Measurements from ENCODE around the gene DAB1.

Gene DAB1

DNA sequence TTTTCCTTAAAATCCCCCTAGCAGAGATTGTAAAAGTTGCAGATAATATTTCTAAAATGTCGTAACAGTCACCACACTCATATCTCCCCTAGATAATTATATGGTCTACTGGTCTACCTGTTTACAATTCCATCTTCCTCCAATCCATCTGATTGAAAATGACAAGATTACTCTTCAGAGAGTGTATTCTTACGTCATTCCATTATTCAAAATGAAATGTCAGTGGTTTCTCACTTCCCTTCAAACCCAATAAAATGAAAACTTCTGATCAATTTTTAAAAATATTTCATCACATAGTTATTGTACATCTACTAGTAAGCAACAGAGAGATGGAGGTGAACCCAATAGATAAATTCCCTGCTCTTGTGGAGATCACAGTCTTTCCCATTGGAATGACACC, 255.9 kb downstream of the DAB1 start:
- DNase-seq: no peak

DNA sequence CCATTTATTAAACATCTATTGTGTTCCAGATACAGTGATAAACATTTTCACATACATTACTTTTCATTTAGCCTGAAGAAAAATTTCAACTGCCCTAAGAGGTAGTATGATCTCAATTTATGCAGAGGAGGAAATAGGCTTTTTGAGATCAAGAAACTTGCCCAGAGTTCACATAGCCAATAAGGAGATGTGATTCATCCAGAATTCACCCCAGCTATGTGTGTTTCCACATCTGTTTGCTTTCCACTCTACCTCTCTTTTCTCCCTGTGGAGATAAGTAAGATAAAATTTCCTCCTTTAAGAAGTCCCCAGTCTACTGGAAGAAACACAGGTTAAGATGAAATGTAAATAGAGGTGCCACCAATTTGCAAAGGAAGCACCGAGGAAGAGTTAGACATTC, 258.3 kb downstream of the DAB1 start:
- DNase-seq: no peak

DNA sequence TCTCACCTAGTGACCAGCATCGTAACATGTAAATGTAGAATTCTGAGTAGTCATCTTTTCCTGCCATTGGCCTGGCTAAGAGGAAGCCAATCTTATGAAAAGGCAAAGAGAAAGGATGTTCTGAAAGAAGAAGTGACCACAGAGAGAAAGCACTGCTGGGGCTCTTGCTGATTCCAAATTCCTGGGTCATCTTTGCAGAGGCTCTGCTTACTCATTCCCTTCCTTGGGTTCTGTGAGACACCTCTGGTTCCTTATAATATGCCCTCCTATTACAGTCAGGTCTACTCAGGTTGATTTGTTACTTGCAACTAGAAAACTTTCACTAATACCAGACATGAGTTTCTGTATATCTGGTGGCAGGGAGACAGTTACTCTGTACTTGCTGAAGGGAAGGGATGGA, 259.3 kb downstream of the DAB1 start:
- no peak for DNase-seq

DNA sequence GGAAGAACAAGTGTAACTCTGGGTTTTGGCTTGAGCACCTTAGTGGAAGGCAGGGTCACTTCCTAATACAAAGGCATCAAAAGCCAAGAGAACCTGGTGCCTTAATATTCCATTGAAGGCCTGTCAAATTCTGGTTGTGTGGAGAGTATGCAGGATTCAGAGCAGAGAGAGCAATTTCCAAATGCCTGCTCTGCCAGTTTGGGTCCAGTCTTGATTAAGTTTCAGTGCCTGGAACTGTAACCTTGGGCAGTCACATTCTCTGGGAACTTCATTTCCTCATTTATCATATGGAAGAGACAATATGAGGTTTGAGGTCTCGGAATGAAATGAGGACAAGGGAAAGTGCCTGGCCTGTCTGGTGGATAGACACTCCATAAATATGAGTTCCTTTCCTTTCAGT, 260.1 kb downstream of the DAB1 start:
- no peak for DNase-seq

DNA sequence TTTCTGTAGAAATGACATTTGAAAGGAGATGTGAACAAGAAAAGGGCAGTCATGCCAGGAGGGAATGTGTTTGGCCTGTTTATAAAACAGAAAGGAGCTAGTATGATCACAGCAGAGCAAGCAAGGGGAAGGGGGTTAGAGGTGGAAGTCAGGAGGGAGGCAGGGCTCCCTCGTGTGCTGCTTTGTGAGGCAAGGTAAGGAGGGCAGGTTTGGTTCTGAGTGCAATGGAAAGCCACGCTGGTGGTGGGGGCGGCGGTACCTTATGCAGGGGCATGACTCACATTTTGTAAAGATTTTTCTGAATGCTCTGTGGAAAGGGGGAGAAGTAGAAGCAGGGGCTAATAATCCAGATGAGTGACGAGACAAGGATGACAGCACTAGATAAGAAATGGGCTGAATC, 260.5 kb downstream of the DAB1 start:
- DNase-seq: peak in 1 of 56 donors; percentile 1

DNA sequence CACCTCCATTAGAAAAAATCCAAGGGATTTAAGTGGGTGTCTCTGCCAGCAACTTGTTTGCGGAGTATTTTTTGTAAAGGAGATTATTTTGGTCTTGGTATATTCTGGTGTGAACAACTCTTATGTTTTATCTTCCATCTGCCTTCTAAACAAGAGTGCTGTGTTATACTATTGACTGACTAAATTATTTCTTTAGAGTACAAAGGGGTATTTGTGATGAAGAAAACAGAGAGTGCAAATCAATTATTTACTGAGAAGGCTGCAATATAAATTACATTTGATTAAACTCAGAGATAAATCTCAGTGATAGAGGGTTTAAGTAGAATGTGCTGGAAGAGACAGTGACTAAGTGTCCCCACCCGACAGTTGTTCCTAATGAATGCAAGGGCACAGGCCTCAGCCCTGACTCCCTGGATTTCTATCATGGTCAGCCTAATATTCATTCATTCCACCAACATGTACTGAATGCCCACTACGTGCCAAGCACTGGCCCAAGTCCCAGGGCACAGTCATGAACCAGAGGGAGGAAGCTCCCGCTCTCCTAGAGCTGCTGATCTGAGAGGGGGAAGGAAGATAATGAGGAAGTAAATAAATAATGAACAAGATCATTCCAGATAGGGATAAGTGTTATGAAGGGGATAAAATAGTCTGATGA, 261.1 kb downstream of the DAB1 start:
- peak in 45 of 56 donors; percentile 2 to 72 (median 22) for DNase-seq

DNA sequence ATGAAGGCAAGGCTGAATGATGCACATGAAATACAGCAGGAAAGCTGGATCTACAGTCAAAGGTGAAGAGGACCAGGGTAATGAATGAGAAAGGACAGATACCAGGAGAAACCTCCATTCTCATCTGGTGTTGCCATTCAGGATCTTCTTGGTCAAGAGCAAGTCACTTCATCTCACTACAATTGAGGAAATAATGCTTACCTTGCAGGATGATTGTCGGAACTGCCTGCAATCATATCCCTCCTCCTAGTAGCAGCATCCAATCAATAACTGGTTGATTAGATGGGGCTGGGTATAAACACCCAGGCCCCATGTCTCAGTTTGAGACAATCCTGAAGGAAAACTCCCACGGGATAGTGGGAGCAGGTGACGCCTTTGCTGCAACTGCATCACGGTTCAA, 263.3 kb downstream of the DAB1 start:
- no peak for DNase-seq

DNA sequence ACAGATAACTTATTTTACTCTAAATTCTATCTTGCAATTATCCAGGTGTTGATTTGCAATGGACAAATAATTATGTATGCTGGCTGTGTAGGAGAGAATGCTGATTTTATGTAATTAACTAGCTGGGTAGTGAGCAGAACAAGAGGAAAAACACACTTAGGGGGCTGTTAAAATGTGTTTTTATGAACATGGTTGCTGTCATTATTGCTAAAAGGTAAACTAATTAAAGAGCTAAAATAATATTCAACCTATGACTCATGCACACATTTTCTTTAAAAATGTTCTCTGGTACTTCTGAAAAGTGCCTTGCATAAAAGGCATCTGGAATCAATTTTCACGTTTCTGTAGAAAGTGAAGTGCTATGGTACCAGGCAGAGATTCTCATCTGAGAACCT, 265.3 kb downstream of the DAB1 start:
- no peak for DNase-seq

DNA sequence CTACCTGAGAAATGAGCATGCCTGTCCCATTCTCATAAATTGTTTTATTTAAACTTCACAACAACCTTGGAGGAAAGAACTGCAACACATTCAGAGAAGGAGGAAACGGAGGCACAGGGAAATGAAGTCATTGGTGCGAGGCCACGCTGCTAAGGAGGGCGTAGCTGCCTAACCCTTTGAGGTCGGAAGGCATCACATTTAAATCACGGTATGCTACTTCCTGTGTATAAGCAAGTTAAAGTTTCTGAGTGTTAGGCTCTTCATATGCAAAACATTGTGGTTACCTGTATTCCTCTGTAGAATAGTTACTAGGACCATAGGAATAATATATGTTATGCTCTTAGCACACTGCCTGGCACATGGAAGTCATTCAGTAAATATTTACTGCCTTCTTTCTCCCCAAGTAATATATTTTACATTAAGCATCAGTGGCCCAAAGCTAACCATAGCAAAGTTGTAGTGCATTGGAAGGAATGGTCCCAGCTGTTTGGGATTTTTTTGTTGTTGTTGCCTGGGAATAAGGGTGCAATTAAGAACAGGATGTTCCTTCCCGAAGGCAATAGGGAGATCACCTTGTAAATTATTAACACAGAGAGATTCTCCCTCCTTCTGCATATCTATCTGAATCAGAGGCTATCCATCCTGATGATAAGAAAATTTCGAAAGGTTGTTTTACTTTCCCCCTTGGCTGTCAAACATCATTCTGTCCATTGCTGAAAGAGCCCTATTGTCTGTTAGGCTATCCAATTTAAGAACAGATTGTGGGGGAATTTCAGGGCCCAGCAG, 265.8 kb downstream of the DAB1 start:
- no peak for DNase-seq

DNA sequence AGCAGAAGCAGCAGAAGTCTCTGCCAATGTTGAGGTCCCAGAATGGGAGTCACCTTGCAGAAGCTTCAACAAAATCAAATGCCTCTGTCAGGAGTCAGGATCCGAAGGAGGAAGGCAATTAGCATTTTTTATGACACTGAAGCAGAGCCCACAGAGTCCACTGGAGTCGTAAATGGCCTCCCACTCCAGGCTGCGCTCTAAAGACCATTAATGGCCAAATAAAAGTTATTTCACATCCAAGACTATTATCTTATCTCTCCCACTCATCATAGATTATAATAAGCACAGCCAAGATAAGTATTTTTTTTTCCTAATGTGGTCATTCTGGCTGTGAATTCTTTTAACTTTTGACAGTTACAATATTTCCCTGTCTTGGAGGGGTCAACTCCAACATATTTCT, 267.0 kb downstream of the DAB1 start:
- no peak for DNase-seq

DNA sequence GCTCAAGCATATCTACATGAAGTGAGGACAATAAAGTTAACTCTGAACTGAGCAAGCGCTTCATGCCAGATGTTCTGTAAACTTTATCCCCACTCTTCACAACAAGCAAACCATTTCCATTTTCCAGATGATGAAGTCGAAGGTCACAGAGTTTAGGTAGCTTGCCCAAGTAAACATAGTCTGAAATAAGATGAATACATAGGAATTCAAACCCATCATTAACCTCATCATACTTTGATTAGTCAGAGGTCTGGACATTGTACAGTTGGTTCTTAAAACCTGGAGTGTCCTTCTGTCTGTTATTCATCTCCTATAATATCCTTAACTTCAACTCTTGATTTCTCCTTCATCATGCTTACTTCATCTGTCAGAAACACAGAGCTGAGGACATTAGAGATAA, 277.8 kb downstream of the DAB1 start:
- DNase-seq: no peak

DNA sequence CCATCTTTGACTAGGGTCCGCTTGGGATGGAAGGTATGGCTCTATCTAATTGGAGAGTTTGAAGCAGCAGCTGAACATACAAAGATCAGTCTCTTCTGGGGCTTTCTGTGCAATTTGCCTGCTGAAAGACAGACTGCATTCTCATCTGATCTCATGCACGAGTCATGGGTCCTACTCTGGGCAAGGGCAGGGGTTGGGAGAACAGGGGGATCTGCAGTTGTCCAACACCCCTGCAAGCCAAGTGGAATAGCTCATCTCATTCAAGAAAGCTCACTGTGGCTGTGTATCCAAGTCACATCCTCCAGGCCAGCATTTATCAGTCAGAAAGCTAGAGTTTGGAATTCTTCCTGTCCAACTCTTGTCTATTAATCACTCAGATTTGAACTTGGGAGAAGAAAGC, 280.9 kb downstream of the DAB1 start:
- DNase-seq: no peak

DNA sequence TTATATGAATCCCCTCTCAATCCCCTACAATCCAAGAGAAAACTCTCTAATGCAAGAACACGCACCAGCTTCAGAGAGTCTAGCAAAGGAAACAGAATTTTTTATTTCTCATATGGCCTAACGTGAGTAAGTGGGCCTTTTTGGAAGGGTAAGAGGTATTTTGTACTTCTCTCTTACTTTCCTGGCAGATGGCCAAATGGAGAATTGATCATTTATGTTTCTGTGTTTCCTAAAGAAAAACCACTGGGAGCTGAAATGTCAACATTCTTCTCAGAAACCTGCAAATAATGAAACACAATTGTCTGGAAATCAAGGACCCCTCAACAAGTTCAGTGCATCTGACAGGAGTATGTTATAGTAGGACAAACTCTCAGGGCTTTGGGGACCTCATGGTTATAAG, 281.7 kb downstream of the DAB1 start:
- no peak for DNase-seq

DNA sequence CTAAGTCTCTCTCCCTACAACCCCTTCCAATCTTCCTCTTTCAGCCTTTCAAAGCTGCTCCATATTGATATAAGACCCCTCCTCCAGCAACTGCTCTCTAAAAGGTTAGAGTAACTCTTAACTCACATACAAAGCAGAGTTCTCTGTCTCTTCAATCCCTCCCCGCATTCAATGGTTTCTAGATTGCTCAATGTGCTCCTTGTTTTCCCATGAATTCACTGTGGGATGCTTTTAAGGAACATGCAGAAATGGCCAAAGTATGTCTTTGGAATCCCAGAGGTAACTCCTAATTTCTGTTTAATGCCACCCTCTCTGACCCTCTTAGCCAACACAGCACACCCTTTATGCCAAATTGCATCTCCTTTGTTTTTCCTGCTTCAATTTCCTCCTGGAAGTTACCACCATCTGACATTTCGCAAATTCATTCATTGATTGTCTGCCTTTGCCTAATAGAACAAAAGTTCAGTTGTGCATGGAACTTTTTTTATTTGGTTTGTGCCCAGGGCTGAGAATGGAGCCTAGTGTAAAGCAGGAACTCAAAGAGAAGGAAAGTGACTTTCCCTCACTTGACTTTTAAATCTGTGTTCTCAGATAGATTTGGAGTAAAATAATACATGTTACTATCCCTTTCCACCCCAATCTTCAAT, 285.3 kb downstream of the DAB1 start:
- no peak for DNase-seq

DNA sequence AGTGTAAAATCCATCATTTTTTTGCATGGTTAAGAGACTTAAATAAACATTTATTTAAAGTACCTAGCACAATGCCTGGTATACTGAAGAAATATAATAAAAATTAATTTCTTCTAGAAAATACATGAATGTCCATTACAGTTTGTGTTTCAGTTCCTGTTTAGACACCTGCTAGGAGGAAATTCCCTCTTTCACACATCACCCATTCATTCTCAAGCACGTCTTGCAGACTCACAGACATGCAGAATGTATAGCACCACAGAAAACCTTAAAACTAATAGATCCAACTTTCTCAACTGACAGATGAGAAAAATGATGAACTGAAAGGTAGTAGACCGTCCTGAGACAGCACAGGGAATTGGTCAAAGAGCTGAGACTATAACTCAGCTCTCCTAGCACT, 285.9 kb downstream of the DAB1 start:
- no peak for DNase-seq

DNA sequence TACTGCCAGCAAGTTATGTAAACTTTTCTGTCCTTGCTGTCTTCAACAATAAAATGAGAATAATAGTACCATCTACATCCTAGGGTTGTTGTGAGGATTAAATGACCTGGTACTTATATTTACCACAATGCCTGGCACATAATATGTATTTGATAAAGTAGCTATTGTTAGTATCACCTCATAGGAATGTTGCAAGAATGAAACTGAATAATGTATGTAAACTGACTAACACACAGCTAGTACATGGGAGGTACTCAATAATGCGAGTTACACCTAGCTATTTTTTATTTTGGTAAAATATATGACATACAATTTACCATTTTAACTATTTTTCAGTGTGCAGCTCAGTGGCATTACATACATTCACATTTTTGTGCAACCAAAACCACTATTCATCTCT, 289.1 kb downstream of the DAB1 start:
- DNase-seq: no peak

DNA sequence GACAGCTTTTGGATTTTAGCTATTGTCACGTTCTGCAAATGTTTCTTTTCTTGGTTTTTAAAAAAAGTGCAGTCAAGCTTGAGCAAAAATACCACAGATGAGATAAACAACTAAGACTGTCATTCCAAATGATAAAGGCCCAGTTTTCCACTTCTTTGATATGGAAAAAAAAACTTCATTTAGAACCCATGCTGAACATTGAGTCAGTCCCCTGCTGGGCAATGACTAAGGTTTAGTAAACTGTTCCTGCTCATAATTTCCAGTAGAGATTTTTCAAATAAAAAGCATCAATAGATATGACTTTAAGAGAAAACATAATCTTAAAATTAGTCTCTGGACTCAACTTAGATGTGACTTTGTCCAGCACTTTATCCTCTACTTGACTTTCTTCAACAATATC, 290.2 kb downstream of the DAB1 start:
- DNase-seq: no peak

DNA sequence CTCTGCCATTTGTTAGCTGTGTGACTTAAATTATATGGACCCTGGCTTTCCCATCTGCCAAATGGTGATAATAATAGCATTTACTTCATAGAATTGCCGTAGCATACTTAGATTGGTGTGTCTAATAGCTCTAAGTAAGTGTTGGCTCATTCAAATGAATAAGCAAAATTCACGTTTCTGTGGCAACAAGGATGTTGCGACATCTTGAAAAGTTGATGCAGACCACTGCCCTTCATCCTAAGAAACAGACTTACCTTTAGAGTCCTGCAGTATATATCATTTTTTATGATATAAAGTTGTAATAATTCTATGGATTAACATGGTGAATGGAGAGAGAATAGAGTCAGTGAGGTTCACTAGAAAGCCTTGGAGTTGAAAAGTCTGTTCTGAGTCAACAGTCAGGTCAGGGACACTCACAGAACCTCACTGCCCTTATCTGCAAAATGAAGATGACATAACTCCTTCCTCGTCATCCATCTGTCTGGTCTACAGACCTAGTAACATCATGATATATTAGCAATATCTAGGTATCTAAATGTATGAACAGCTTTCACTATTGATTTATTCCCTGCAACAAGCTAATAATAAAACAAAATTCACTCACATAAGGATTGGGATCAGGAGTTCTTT, 290.8 kb downstream of the DAB1 start:
- DNase-seq: no peak

DNA sequence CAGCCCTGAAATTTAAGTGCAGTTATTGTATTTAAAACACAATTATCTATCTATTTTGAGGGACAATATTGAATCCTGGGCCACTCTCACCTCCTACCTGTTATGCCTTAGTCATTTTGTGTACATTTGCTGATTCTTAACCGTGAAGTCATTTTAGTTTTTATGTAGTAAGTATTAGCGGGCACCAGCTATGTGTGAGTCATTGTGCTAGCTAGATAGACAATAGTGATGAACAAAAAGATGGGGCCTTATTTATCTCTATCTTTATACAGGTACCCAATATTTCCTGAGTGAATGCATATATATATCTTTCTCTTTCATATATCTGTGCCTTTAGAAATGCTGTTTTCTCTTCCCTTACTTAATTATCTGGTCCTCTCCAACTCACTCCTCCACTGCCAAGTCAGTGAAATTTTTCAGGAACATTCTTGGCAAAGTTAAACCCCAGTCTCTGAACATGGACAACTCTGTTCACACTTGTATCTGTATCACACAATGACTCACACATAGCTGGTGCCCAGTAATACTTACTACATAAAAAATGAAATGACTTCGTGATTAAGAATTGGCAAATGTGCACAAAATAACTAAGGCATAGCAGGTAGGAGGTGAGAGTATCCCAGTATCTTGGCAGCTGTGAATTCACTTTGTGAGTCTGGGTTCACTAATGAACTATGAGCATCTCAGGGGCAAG, 292.0 kb downstream of the DAB1 start:
- no peak for DNase-seq

DNA sequence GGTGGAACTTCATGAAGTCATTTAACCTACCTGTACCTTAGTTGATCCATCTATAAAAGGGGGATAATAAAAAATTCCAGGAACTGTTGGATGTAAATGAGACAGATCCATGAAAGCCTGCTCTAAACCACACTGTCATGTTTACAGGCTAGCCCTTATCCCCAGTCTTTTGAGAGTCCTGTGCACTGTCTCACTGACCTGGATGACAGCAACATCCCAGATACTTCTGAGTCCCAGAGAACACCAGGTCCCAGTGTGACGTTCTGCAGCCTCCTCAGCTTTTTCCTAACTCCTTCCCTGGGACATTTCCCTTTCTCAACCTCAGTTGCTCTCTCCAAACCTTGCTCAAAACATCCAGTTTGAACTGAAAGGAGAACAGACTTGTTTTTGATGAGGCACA, 292.6 kb downstream of the DAB1 start:
- DNase-seq: no peak

DNA sequence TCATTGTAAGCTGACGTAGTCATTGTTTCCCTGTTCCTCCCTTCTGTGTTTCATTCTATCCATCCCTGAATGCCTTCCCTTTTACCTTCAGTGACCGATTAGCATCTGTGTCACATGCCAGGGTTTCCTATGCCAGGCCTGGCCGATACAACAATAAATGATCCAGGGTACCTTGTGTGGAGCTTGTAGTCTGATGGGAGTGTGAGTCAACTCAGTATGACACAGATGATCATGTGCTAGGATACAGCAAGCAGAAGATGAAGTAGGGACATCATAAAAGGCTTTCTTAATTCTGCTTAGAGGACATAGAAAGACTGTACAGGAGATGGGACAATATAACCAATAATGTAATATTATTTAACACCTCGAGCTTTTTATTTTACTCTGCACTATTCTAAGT, 294.0 kb downstream of the DAB1 start:
- no peak for DNase-seq

DNA sequence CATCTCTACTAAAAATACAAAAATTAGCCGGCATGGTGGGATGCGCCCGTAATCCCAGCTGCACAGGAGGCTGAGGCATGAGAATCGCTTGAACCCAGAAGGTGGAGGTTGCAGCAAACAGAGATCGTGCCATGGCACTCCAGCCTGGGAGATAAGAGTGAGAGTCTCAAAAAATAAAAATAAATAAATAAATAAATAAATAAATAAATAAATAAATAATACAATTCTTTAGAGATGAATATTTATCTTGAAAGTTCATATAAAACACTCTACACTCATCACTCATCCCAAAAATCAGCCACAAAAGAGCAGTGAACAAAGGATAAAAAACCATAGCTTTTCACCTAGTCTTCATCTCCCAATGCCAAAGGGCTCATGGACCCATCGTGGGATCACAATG, 295.9 kb downstream of the DAB1 start:
- no peak for DNase-seq

All from amygdala (tissue), 56 donors.